Thyroid gland (tissue), 4 donors: ENCODE measurements around the gene ARL15. TPM values are rescaled to one million over a fixed set of nuclear protein-coding genes. Genes with fewer than 3 reads are reported as not detected.

Experiments used
- DNase-seq, 2 donors: peaks; one replicate each; pipeline ENCODE4 v3.0.0-alpha.2; 2019
- H3K27ac ChIP-seq, 3 donors: fragments of 200-600 bp; sonication (generic); 1 replicate in 2 of 3; 2 replicates in 1 of 3; pipeline ENCODE4 v1.5.1; 2016 to 2019; ENCODE audit warnings: mild to moderate bottlenecking in 1 of 3, moderate library complexity in 1 of 3
- H3K27me3 ChIP-seq: fragments of 200-600 bp; sonication (generic); one replicate; pipeline ENCODE4 v1.5.1; 2019
- H3K36me3 ChIP-seq, 2 donors: fragments of 200-600 bp; sonication (generic); one replicate each; pipeline ENCODE4 v1.5.1; 2016 to 2019
- H3K4me1 ChIP-seq, 2 donors: fragments of 200-600 bp; sonication (generic); one replicate each; pipeline ENCODE4 v1.5.1; 2017 to 2019
- H3K4me3 ChIP-seq, 3 donors: fragments of 200-600 bp; sonication (generic); replicated peaks in 1 of 3; 1 replicate in 2 of 3; 2 replicates in 1 of 3; pipeline ENCODE4 v1.5.1; 2016; ENCODE audit warnings: mild to moderate bottlenecking in 1 of 3
- H3K9me3 ChIP-seq: fragments of 200-600 bp; sonication (generic); one replicate; pipeline ENCODE4 v1.5.1; 2017
- POLR2A ChIP-seq, 2 donors: fragments of 450-650 bp; IDR thresholded peaks; one replicate each; pipeline ENCODE4 v1.6.1; 2017; ENCODE audit warnings: antibody characterized with exemption in 2 of 2, mild to moderate bottlenecking in 2 of 2, moderate library complexity in 1 of 2
- WGBS, 2 donors: methylation state at CpG; one replicate each; pipeline ENCODE4 v1.1.5; 2017; 5-methylcytosine and 5-hydroxymethylcytosine counted together
- intact Hi-C: fragments of 100-400 bp; cut with DNase I; formaldehyde crosslinking; loops from one replicate; pipeline ENCODE4 v1.15.1; 2023
- total RNA-seq, 4 donors: library from RNA; depleted of rRNA; stranded (reverse); fragments of >200 nt; gene quantifications; one replicate each; pipeline ENCODE4 v1.2.3, GENCODE V29; 2016
- TF ChIP-seq, protein P1 (sequence below), 6 experiments: fragments of 200-600 bp in 3 of 6; fragments of 450-650 bp in 3 of 6; sonication (generic) in 3 of 6; IDR thresholded peaks; one replicate each; pipeline ENCODE4 v1.5.1; 2016 to 2019; ENCODE audit warnings: antibody characterized with exemption in 6 of 6, mild to moderate bottlenecking in 2 of 6, inconsistent platforms in 1 of 6, moderate library complexity in 1 of 6

Gene ARL15
- total RNA-seq, 4 donors from 2014 or later, result 23.2 to 39.0 (median 29.5) TPM

DNA sequence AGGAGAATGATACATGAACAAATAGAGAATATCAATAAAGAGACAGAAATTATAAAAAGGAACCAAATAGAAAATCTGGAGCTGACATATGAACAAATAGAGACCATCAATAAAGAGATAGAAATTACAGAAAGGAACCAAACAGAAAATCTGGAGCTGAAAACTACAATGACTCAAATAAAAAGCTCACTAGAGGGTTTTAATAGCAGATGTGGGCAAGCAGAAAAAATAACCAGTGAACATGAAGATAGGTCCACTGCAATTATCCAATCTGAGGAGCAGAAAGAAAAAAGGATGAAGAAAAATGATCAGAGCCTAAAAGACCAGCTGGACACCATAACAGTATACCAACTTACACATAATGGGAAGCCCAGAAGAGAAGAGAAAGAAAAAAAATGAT lies 353.7 kb downstream of the ARL15 start:
- Histone ChIP-seq H3K9me3 (no peaks in the 10 kb centered on the region), H3K36me3 (no peaks in the 10 kb centered on the region), H3K27ac (no peak overlapping the region), H3K4me1 (no peaks in the 10 kb centered on the region), H3K27me3 (no peaks in the 10 kb centered on the region), H3K4me3 (no peak overlapping the region)
- intact Hi-C loops, result no loop called here
- DNase-seq, result no peak
- TF ChIP-seq, protein P1, sequence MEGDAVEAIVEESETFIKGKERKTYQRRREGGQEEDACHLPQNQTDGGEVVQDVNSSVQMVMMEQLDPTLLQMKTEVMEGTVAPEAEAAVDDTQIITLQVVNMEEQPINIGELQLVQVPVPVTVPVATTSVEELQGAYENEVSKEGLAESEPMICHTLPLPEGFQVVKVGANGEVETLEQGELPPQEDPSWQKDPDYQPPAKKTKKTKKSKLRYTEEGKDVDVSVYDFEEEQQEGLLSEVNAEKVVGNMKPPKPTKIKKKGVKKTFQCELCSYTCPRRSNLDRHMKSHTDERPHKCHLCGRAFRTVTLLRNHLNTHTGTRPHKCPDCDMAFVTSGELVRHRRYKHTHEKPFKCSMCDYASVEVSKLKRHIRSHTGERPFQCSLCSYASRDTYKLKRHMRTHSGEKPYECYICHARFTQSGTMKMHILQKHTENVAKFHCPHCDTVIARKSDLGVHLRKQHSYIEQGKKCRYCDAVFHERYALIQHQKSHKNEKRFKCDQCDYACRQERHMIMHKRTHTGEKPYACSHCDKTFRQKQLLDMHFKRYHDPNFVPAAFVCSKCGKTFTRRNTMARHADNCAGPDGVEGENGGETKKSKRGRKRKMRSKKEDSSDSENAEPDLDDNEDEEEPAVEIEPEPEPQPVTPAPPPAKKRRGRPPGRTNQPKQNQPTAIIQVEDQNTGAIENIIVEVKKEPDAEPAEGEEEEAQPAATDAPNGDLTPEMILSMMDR (IDR thresholded peaks at IDR 0.05), result no peak
- TF ChIP-seq POLR2A (IDR thresholded peaks at IDR 0.05), result no peak

DNA sequence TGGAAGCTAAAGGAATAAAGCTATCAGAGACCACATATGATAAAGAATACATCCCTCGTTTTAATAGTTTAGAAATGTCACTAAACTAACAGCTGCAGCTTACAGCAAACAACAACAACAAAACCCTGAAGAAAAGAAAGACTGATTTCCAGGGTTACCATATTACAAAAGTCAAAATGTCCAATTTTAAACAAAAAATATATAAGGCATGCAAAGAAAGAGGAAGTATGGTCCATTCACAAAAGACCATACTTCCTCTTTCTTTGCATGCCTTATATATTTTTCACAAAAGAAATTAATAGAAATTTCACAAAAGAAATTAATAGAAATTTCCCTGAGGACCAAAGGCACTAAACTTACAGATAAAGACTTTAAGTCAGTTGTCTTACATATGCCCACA lies 354.2 kb downstream of the ARL15 start:
- TF ChIP-seq, protein P1 (IDR thresholded peaks at IDR 0.05), result no peak
- TF ChIP-seq POLR2A (IDR thresholded peaks at IDR 0.05), result no peak
- intact Hi-C loops, result no loop called here
- Histone ChIP-seq H3K27ac (no peak overlapping the region), H3K4me3 (no peak overlapping the region), H3K9me3 (no peaks in the 10 kb centered on the region), H3K4me1 (no peaks in the 10 kb centered on the region), H3K36me3 (no peaks in the 10 kb centered on the region), H3K27me3 (no peaks in the 10 kb centered on the region)
- DNase-seq, result no peak
- WGBS, 2 donors, result 91 to 95% methylated on average over 1 of the region's 1 CpG

DNA sequence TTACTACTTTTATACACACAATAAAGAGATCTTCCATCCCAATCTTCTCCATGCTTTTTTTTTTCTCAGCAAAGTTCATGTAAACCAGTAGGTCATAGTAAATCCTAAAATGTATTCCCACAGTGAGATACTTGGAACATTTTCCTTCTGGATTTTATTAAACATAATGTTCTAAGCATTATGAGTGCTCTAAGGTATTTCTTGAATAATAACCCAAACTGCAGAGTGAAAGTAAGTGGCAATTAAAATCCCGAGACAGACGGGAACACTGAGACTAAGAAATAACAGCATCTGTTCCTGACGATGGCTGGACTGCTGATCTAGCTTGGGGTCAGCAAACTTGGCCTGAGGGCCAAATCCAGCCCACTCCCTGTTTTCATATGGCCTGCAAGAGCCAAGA lies 359.8 kb downstream of the ARL15 start:
- Histone ChIP-seq H3K9me3 (no peaks in the 10 kb centered on the region), H3K27ac (peak overlapping the region in 1 of 3 donors; percentile 48)
- intact Hi-C loops, result no loop called here

DNA sequence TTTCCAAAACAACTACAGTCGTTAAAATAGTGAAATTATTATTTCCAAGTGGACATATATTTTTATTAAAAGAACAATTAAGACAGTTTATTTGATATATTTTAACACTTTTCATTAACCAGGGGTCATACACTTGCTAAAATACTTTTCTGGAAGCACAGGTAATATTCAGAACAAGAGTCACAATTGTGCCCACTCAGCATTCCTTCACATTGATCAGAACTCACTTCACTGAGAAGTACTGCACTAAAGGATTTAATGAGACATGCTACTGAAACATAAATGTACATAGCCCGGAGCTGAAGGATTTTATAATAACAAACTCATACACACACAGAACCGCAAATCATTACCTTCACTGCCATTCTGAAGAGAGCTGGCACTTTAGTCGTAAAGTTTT lies 361.8 kb downstream of the ARL15 start:
- DNase-seq, result no peak
- intact Hi-C loops, result no loop called here
- TF ChIP-seq, protein P1 (IDR thresholded peaks at IDR 0.05), result no peak
- TF ChIP-seq POLR2A (IDR thresholded peaks at IDR 0.05), result no peak
- H3K9me3 ChIP-seq, result no peaks in the 10 kb centered on the region
- 47 to 54% methylated on average over 4 of the region's 4 CpGs for WGBS, 2 donors
- H3K27ac ChIP-seq, result peak overlapping the region in 1 of 3 donors; percentile 17
- H3K36me3 ChIP-seq, result no peaks in the 10 kb centered on the region
- H3K4me3 ChIP-seq, result no peak overlapping the region
- H3K27me3 ChIP-seq, result no peaks in the 10 kb centered on the region
- H3K4me1 ChIP-seq, result peaks cover 0 to 13% of the 10 kb centered on the region in 2 donors

More for the DNA sequence above, 359.8 kb downstream of the ARL15 start:
- TF ChIP-seq, protein P1 (IDR thresholded peaks at IDR 0.05), result no peak
- WGBS, 2 donors, result 89 to 92% methylated on average over 3 of the region's 3 CpGs
- Histone ChIP-seq H3K4me3 (no peak overlapping the region), H3K36me3 (no peaks in the 10 kb centered on the region), H3K4me1 (peaks cover 0 to 13% of the 10 kb centered on the region in 2 donors), H3K27me3 (no peaks in the 10 kb centered on the region)
- no peak for DNase-seq

GRCh38 chr5:53946405-53947100 lies 363.8 kb downstream of the ARL15 start:
- 95 to 98% methylated on average over 5 of the region's 5 CpGs for WGBS, 2 donors
- no peaks in the 10 kb centered on the region for H3K27me3 ChIP-seq
- no peaks in the 10 kb centered on the region for H3K9me3 ChIP-seq
- no peak for TF ChIP-seq POLR2A (IDR thresholded peaks at IDR 0.05)
- TF ChIP-seq, protein P1 (IDR thresholded peaks at IDR 0.05), result no peak
- H3K4me3 ChIP-seq, result no peak overlapping the region
- peaks cover 0 to 13% of the 10 kb centered on the region in 2 donors for H3K4me1 ChIP-seq
- no peak overlapping the region for H3K27ac ChIP-seq
- intact Hi-C loops, result no loop called here
- DNase-seq, result no peak
- no peaks in the 10 kb centered on the region for H3K36me3 ChIP-seq
